Effector memory CD4-positive, alpha-beta T cell (primary cell): ENCODE results near the gene TEKT5.
"Not testable (repeated sequence)": the region's sequence is repeated elsewhere in the genome, so short reads cannot be mapped to it uniquely, and the experiment has no call there.

Experiments
- DNase-seq, 3 donors: peaks; one replicate each; pipeline ENCODE4 v3.0.0-alpha.2; 2020
- H3K27ac ChIP-seq: 2 replicates; pipeline ENCODE4 v1.7.0; 2013; ENCODE audit warnings: mild to moderate bottlenecking, low read length, moderate library complexity; ENCODE audit not compliant: insufficient read depth, poor library complexity, severe bottlenecking
- H3K27me3 ChIP-seq: replicated peaks from 2 replicates; pipeline ENCODE4 v1.7.0; 2013; ENCODE audit warnings: mild to moderate bottlenecking, low read length; ENCODE audit not compliant: insufficient read depth, control insufficient read depth, poor library complexity, severe bottlenecking
- H3K36me3 ChIP-seq: 2 replicates; pipeline ENCODE4 v1.7.0; 2013; ENCODE audit warnings: mild to moderate bottlenecking, low read length, moderate library complexity; ENCODE audit not compliant: control insufficient read depth, insufficient read depth
- H3K4me1 ChIP-seq: 2 replicates; pipeline ENCODE4 v1.7.0; 2013; ENCODE audit warnings: low read length, mild to moderate bottlenecking; ENCODE audit not compliant: control insufficient read depth, insufficient read depth, poor library complexity, severe bottlenecking
- H3K4me3 ChIP-seq: 2 replicates; pipeline ENCODE4 v1.7.0; 2013; ENCODE audit warnings: low read length, low read depth, mild to moderate bottlenecking; ENCODE audit not compliant: insufficient read depth, poor library complexity, severe bottlenecking
- H3K9me3 ChIP-seq: 2 replicates; pipeline ENCODE4 v1.7.0; 2013; ENCODE audit warnings: mild to moderate bottlenecking, low read length, moderate library complexity; ENCODE audit not compliant: control insufficient read depth
- total RNA-seq, 3 donors: gene quantifications; one replicate each; lab custom pipeline; 2026; lab: John Stamatoyannopoulos, UW

TEKT5 gene
- total RNA-seq, result 0 to 0.39 (median 0) reads per million in 3 donors

DNA sequence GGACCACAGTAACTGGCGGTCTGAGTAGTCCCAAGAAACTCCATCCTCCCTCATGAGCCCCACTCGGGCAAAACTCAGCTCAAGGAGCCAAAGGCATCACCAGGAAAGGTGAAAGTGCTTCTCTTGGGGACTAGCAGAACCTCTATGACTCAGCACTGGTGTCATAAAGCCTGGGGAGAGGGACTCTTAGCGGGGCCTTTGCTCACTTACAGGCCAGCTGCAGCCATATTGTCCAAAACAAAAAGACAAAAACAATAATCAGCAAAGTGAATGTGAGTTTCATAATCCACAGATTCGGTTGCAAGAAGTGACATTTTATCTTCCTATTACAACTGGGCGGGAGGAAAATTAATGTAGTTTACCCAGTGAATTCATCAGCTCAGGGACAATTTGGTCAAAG lies at the start of gene TEKT5:
Gene TEKT5 (minus strand): TSS at position 101 of the 400 bp plus-strand sequence. CDS start 57 bp downstream, at position 44.
- no peaks in the 10 kb centered on the region for H3K4me1 ChIP-seq
- no peak within 1 kb of the TSS for H3K4me3 ChIP-seq
- H3K36me3 ChIP-seq, result no peaks in the 10 kb centered on the region
- H3K9me3 ChIP-seq, result no peaks in the 10 kb centered on the region
- no peak within 1 kb of the TSS for H3K27ac ChIP-seq
- H3K27me3 ChIP-seq, result no peaks in the 10 kb centered on the region
- DNase-seq, result no peak

DNA sequence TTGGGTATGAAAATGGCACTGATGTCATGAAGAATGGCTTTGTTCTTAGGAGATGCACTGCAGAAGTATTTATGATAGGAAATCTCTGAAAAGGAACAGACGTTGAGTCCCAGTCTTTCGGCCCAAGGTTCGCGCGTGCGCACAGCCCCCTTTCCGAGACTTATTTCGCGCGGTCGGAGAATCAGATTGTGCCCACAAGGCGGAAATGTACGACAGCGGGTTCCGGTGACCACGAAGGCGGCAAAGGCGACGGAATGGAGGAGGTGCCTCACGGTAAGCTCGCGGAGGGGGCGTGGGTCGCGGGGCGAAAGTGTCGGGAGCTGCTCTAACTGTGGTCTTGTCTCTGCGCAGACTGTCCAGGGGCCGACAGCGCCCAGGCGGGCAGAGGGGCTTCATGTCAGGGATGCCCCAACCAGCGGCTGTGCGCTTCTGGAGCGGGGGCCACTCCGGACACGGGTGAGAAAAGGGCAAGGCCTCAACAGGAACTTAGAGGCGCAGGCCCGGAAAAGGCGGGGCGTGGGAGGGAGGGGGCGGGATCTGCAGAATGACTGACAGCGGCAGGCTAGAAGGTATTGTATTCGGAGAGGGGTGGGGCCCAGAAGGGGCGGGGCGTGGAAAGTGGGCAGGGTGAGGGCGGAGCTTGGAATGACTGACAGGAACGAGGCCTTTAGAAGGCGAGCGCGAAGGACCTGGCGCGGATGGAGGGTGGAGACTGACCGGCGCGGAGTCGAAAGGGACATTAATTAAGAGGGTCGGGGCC lies 49.1 kb upstream of the TEKT5 start, which contains the start of gene NUBP1:
Gene NUBP1 (plus strand): TSS at position 233 of the 760 bp plus-strand sequence. CDS start 22 bp downstream, at position 255.
- peak within 1 kb of the TSS; percentile 81 for H3K4me3 ChIP-seq

DNA sequence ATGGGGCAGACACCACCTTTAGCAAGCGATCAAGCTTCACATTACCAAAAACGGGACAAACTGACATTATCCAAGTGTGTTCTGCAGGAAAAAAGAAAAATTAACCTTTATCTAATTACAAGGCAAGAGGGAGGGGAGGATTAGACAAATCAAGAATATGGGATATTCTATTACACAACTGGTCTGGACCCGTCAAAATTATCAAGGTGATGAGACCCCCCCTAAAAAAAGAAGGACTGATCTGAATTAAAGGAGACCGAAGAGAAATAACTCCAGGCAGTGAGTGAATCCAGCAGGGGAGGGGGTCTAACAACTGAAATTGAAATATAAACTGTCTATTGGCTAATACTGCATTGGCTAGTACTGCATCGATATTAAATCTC lies 48.5 kb upstream of the TEKT5 start:
- Histone ChIP-seq H3K4me3 (peak overlapping the region; percentile 81), H3K4me1 (peaks cover 12% of the 10 kb centered on the region), H3K27ac (peak overlapping the region; percentile 97), H3K9me3 (no peaks in the 10 kb centered on the region), H3K36me3 (peaks cover 6% of the 10 kb centered on the region), H3K27me3 (no peaks in the 10 kb centered on the region)
- no peak for DNase-seq

More for the DNA sequence above, 49.1 kb upstream of the TEKT5 start, which contains the start of gene NUBP1:
- Histone ChIP-seq H3K27ac (peak within 1 kb of the TSS; percentile 97), H3K27me3 (no peaks in the 10 kb centered on the region), H3K36me3 (peaks cover 10% of the 10 kb centered on the region), H3K4me1 (peaks cover 12% of the 10 kb centered on the region), H3K9me3 (no peaks in the 10 kb centered on the region)
- peak; percentile 98 to 99 (median 99) for DNase-seq

GRCh38 chr16:10741844-10742243 lies 47.1 kb upstream of the TEKT5 start:
- no peak for DNase-seq
- H3K4me3 ChIP-seq, result no peak overlapping the region
- no peaks in the 10 kb centered on the region for H3K36me3 ChIP-seq
- peaks cover 12% of the 10 kb centered on the region for H3K4me1 ChIP-seq
- no peaks in the 10 kb centered on the region for H3K27me3 ChIP-seq
- no peak overlapping the region for H3K27ac ChIP-seq
- no peaks in the 10 kb centered on the region for H3K9me3 ChIP-seq

- H3K27ac ChIP-seq, H3K36me3 ChIP-seq, DNase-seq, H3K9me3 ChIP-seq, H3K27me3 ChIP-seq, H3K4me3 ChIP-seq: not testable (repeated sequence)
- peaks cover 12% of the 10 kb centered on the region for H3K4me1 ChIP-seq
These were observed 46.5 kb upstream of the TEKT5 start for GRCh38 chr16:10741249-10741648.

DNA sequence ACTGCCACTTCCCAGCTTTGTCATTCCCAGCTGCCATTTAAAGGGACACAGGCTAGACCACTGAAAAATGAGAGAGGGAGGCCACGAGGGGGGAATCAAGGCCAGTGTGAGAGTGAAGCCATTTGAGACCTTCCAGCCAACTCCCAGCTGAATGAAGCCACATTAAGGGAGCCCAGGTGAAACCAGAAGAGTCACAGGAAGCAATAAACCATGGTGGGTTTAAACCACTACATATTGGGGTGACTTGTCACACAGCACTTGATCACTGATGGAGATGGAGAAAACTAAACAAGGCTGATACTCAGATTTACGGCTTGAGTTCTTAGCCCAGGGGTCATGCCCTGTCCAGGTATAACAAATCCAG lies 46.1 kb upstream of the TEKT5 start:
- H3K9me3 ChIP-seq, result no peaks in the 10 kb centered on the region
- peaks cover 12% of the 10 kb centered on the region for H3K4me1 ChIP-seq
- H3K27me3 ChIP-seq, result no peaks in the 10 kb centered on the region
- H3K4me3 ChIP-seq, result no peak overlapping the region
- H3K36me3 ChIP-seq, result no peaks in the 10 kb centered on the region
- no peak overlapping the region for H3K27ac ChIP-seq
- no peak for DNase-seq

DNA sequence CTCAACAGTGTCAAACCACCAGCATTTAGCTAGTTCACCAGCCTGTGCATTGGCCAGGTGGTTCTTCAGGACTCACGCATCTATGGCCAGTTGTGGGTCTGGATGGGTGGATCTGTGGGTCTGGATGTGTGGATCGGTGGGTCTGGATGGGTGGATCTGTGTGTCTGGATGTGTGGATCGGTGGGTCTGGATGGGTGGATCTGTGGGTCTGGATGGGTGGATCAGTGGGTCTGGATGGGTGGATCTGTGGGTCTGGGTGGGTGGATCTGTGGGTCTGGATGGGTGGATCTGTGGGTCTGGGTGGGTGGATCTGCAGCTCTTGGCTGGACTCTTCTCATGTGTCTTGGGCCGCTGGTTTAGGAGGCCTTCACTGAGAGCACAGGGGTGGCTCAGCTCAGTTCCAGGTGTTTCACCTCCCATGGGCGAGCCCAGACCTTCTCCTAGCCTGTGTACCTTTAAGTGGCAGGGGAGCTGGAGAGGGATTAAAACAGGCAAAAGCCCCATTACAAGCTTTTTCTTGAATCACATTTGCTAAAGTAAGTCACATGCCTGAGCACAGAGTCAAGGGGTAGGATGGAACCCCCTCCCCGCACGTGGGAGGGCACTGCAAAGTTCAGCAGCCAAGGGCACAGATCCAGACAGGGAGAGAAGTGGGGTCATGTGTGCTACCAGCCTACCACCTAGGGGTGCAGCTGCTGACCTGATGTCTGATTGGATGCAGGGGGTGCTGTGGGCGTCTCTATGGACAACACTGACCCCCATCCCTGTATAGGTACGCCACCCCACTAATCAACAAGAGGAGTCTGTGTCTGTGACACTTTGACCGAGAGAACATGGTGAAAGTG lies 45.5 kb upstream of the TEKT5 start:
- H3K4me1 ChIP-seq, result peaks cover 12% of the 10 kb centered on the region
- no peak for DNase-seq

DNA sequence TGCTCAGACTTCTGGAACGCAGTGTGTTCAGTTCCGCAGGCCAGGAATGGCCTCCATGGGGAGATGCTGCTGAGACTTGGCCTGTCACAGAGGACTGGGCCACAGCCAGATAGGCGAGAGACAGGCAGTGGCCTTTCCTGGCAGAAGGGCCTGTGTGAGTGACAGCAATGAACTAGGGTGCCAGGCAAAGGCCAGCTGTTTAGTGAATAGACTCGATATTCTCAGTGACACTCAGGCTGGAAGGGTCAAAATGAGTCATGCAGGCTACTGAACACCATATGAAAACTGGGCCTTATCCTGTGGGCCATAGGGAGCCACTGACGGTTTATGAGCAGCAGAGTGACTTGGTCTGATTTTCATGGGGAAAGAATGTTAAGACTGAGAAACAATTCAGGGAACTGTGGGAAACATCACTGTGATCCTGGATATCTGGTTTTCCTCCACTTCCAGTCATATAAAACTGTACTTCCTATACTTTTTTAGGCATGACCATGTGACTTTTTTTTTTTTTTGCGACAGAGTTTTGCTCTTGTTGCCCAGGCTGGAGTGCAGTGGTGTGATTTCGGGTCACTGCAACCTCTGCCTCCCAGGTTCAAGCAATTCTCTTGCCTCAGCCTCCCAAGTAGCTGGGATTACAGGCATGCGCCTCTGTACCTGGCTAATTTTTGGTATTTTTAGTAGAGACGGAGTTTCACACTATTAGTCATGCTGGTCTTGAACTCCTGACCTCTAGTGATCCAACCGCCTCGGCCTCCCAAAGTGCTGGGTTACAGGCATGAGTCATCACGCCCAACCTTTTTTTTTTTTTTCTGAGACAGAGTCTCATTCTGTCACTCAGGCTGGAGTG lies 43.7 kb upstream of the TEKT5 start:
- H3K27ac ChIP-seq, result no peak overlapping the region

More for the DNA sequence above, 45.5 kb upstream of the TEKT5 start:
- no peak overlapping the region for H3K27ac ChIP-seq
- no peaks in the 10 kb centered on the region for H3K27me3 ChIP-seq
- no peaks in the 10 kb centered on the region for H3K9me3 ChIP-seq
- no peak overlapping the region for H3K4me3 ChIP-seq
- no peaks in the 10 kb centered on the region for H3K36me3 ChIP-seq

DNA sequence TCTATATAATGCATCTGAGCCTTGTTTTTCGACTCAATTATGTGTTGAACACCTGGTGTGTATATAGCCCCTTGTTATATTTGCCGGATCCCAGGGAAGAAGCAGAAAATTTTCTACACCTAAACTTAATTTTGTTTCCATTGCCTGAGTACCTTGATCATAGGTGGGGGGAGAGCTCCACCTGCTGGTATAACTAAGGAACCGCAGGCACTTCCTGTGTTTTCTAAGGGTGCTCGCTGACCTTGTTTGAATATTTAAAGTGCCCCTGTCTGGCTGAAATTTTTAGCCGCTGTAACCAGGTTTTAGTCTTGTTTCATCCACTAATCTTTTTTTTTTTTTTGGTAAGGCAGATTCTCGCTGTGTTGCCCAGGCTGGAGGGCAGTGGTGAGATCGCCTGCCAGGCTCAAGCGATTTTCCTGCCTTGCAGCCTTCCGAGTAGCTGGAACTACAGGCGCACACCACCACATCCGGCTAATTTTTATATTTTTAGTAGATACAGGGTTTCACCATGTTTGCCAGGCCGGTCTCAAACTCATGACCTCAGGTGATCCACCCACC lies 42.4 kb upstream of the TEKT5 start:
- Histone ChIP-seq H3K36me3 (no peaks in the 10 kb centered on the region), H3K4me3 (peak overlapping the region; percentile 22), H3K4me1 (no peaks in the 10 kb centered on the region), H3K27ac (no peak overlapping the region), H3K9me3 (no peaks in the 10 kb centered on the region), H3K27me3 (no peaks in the 10 kb centered on the region)
- DNase-seq, result peak; percentile 36 to 64 (median 48)

More for the DNA sequence above, 43.7 kb upstream of the TEKT5 start:
- peaks cover 4% of the 10 kb centered on the region for H3K4me1 ChIP-seq
- peak in 1 of 3 donors; percentile 16 for DNase-seq
- no peaks in the 10 kb centered on the region for H3K9me3 ChIP-seq
- no peaks in the 10 kb centered on the region for H3K27me3 ChIP-seq
- H3K36me3 ChIP-seq, result no peaks in the 10 kb centered on the region
- H3K4me3 ChIP-seq, result no peak overlapping the region
